Fibroblast of the aortic adventitia (primary cell): ENCODE measurements around the gene KRT79. TPM values are rescaled to one million over a fixed set of nuclear protein-coding genes. Genes with fewer than 3 reads are reported as not detected.
"Not testable (repeated sequence)": the region's sequence is repeated elsewhere in the genome, so short reads cannot be mapped to it uniquely, and the experiment has no call there.

ENCODE experiments used
- DNase-seq: peaks from one replicate; pipeline ENCODE4 v3.0.0-alpha.2; 2010; ENCODE audit warnings: low read depth
- H3K4me3 ChIP-seq: 2 replicates; pipeline ENCODE4 v1.5.1; 2011; ENCODE audit warnings: low read depth, mild to moderate bottlenecking, control low read depth, low read length, moderate library complexity
- CTCF ChIP-seq: IDR thresholded peaks from 2 replicates; pipeline ENCODE4 v1.5.1; 2011; ENCODE audit warnings: mild to moderate bottlenecking, low read length, control low read depth, inconsistent platforms; ENCODE audit not compliant: insufficient read depth
- total RNA-seq: library from RNA; depleted of rRNA; stranded (reverse); fragments of >200 nt; gene quantifications from 2 replicates; pipeline ENCODE4 v1.2.3, GENCODE V29; 2012; ENCODE audit warnings: low replicate concordance

KRT79 gene
- total RNA-seq, 1 donor: not detected

GRCh38 chr12:52798003-52798670 is 36.0 kb downstream of the KRT79 start:
- DNase-seq: peak; percentile 31
- no peak overlapping the region for H3K4me3 ChIP-seq
- no peak for TF ChIP-seq CTCF

- DNase-seq: no peak
- TF ChIP-seq CTCF: no peak
- H3K4me3 ChIP-seq: no peak overlapping the region
Observed at GRCh38 chr12:52797529-52797894, 36.6 kb downstream of the KRT79 start.

- peak; percentile 8 for DNase-seq
- TF ChIP-seq CTCF: no peak
- no peak overlapping the region for H3K4me3 ChIP-seq
Observed at GRCh38 chr12:52796839-52797528, 37.1 kb downstream of the KRT79 start.

- DNase-seq: no peak
- no peak for TF ChIP-seq CTCF
- H3K4me3 ChIP-seq: no peak overlapping the region
Observed at GRCh38 chr12:52796429-52796794, 37.7 kb downstream of the KRT79 start.

GRCh38 chr12:52795694-52796428 is 38.2 kb downstream of the KRT79 start, which contains the start of gene KRT3:
Gene KRT3, minus strand, starts transcription at chr12:52796117. Its CDS starts 75 bp downstream, at chr12:52796042.
- H3K4me3 ChIP-seq: no peak within 1 kb of the TSS
- no peak for TF ChIP-seq CTCF
- no peak for DNase-seq

- H3K4me3 ChIP-seq: not testable (repeated sequence)
Observed at GRCh38 chr12:52795332-52795674, 38.8 kb downstream of the KRT79 start.

More at GRCh38 chr12:52795332-52795674, 38.8 kb downstream of the KRT79 start:
- not testable (repeated sequence) for DNase-seq
